GM19240 (cell line): ENCODE data around the gene STK24.

ENCODE experiments used
- DNase-seq: peaks from one replicate; pipeline ENCODE4 v3.0.0; 2011; ENCODE audit warnings: low spot score; ENCODE audit not compliant: insufficient read length

STK24 gene

GRCh38 chr13:98475522-98475921 lies 101.4 kb downstream of the STK24 start:
- no peak for DNase-seq

- no peak for DNase-seq
These were observed 102.1 kb downstream of the STK24 start for GRCh38 chr13:98474761-98475160.

GRCh38 chr13:98474292-98474691 lies 102.6 kb downstream of the STK24 start:
- DNase-seq = no peak

GRCh38 chr13:98473788-98474144 lies 103.1 kb downstream of the STK24 start:
- no peak for DNase-seq

GRCh38 chr13:98473135-98473787 lies 103.6 kb downstream of the STK24 start:
- no peak for DNase-seq

- no peak for DNase-seq
These were observed 105.0 kb downstream of the STK24 start for GRCh38 chr13:98471934-98472333.

GRCh38 chr13:98470920-98471319 lies 106.0 kb downstream of the STK24 start:
- no peak for DNase-seq

GRCh38 chr13:98468929-98469328 lies 108.0 kb downstream of the STK24 start:
- DNase-seq = no peak

GRCh38 chr13:98468361-98468760 lies 108.5 kb downstream of the STK24 start:
- DNase-seq = no peak

GRCh38 chr13:98467263-98467985 lies 109.5 kb downstream of the STK24 start:
- no peak for DNase-seq

GRCh38 chr13:98466634-98467236 lies 110.2 kb downstream of the STK24 start:
- DNase-seq = no peak

- no peak for DNase-seq
These were observed 114.0 kb downstream of the STK24 start for GRCh38 chr13:98462946-98463345.

- DNase-seq = no peak
These were observed 114.5 kb downstream of the STK24 start for GRCh38 chr13:98462241-98462882.

GRCh38 chr13:98461486-98462240 lies 115.2 kb downstream of the STK24 start:
- no peak for DNase-seq

GRCh38 chr13:98460516-98460915 lies 116.4 kb downstream of the STK24 start:
- no peak for DNase-seq

GRCh38 chr13:98459721-98460370 lies 117.1 kb downstream of the STK24 start:
- DNase-seq = no peak

GRCh38 chr13:98459171-98459681 lies 117.7 kb downstream of the STK24 start:
- DNase-seq = no peak

GRCh38 chr13:98458431-98458830 lies 118.5 kb downstream of the STK24 start:
- DNase-seq = no peak

GRCh38 chr13:98457053-98457452 lies 119.9 kb downstream of the STK24 start:
- no peak for DNase-seq

GRCh38 chr13:98456413-98456845 lies 120.5 kb downstream of the STK24 start:
- no peak for DNase-seq

- DNase-seq = no peak
These were observed 122.5 kb downstream of the STK24 start for GRCh38 chr13:98454389-98454881.
